SH-SY5Y (cell line): Measurements from ENCODE around the gene NPL.

Experiments used
- GATA2 ChIP-seq: IDR thresholded peaks from 2 replicates; pipeline ENCODE4 v1.6.1; 2011; ENCODE audit warnings: mild to moderate bottlenecking, low read depth, low read length
- GATA3 ChIP-seq: IDR thresholded peaks from 2 replicates; pipeline ENCODE4 v1.6.1; 2011; ENCODE audit warnings: low read depth, mild to moderate bottlenecking, low read length, moderate library complexity

- TF ChIP-seq GATA3 (no peak), GATA2 (0 out of 2 replicates have a peak, but pooled peaks have one; percentile 19)
Observed at GRCh38 chr1:182761396-182762395, 27.9 kb upstream of the NPL start.
